SK-N-SH (cell line): ENCODE results near the gene FGF4.

ENCODE experiments used
- CTCF ChIP-seq: fragments of 200-600 bp; sonication (generic); IDR thresholded peaks from 2 replicates; pipeline ENCODE4 v1.6.1; 2017; ENCODE audit warnings: antibody characterized with exemption, mild to moderate bottlenecking, moderate library complexity
- ELF1 ChIP-seq: IDR thresholded peaks from 2 replicates; pipeline ENCODE4 v1.4.0; 2012
- EP300 ChIP-seq, 2 experiments: IDR thresholded peaks; 2 replicates each; pipeline versions ENCODE4 v1.4.0 to v1.6.1; 2012; ENCODE audit warnings: borderline replicate concordance in 1 of 2, low read depth in 1 of 2, low read length in 1 of 2
- FOXM1 ChIP-seq: IDR thresholded peaks from 2 replicates; pipeline ENCODE4 v1.4.0; 2012; ENCODE audit warnings: low read depth, mild to moderate bottlenecking
- RCOR1 ChIP-seq: fragments of 150-350 bp; IDR thresholded peaks from 2 replicates; pipeline ENCODE4 v1.6.1; 2017; ENCODE audit warnings: antibody characterized with exemption, low read length

- TF ChIP-seq ELF1 (no peak), RCOR1 (no peak), CTCF (no peak), EP300 (IDR thresholded peaks at IDR 0.05; ENCODE audit: borderline replicate concordance in 1 of 2, low read depth in 1 of 2, low read length in 1 of 2) (no peak), FOXM1 (no peak)
Observed at GRCh38 chr11:69807106-69807815, 32.1 kb upstream of the FGF4 start.
